GM18907 (cell line): ENCODE data around the gene MPST.

Experiments
- ATAC-seq: cut with Tn5 transposase; IDR thresholded peaks from one replicate; pipeline ENCODE4 v1.9.1; 2021; ENCODE audit warnings: mild to moderate bottlenecking, moderate library complexity; ENCODE audit not compliant: unreplicated experiment

MPST gene

DNA sequence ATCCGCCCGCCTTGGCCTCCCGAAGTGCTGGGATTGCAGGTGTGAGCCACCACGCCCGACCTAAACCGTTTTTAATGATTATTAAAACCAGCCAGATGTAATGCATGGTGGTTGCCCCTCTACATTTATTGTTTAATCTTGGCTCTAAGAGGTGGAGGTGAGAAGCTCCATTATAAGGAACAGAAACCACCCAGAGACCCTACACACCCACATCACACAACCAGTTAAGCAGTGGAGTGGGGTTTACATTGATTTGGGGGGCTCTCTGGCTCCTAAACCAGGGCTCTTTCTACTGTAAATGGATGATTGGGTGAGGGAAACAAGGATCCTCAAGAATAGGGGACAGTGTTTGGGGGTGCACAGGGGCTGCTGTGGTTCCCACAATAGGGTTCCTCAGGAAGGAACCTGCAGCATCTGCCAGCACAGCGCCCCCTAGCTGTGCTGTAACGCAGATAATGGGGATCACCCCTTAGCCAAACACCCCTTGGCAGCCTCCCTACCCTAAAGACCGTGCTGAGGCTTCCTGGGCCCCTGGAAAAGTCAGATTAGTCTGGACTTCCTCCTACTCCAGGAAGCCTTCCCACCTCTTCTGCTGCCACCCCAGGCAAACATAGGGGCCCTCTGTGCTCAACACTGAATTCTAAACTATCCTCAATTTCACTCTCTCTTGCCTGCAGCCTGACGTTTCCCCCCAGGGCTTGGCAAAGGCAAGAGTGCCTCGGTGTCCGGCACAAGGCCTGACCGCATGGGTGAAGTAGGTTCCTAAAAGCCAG is 2.4 kb downstream of the MPST start:
- no peak for ATAC-seq

DNA sequence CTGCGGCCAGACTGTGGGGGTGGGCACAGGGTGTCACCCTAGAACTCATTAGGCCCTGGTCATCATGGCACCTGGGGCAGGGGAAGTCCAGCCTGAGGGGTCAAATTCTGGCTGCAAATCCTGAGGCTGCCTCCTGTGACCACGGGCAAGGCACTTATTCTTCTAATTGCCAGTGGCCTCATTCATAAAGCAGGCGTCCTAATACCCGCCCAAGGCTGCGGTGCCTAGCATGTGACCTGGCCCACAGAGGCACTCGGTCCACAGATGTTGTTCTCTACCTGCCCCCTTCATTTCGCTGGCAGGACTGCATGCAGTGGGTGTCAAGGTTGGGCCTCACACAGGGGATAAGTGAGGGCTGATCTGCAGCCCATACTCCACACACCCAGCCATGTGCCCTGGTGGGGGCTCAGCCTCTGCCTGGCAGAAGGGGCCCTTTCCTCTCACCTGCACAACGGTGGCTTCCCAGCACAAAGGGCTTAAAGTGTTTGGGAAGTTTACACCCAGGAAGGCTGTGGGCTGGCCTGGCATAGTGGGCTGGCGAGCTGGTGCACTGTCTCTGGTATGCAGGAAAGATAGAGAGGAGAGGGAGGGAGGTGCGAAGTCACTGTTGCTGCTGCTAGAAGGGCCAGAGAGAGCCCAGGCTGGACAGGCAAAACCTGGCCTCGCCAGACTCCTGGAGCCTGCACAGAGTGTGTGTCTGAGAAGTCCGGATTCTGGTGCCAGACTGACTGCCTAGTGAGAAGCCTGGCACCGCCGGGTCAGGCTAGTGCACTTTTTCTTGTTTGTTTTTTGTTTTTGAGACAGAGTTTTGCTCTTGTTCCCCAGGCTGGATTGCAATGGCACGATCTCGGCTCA is 3.2 kb downstream of the MPST start:
- ATAC-seq: no peak

DNA sequence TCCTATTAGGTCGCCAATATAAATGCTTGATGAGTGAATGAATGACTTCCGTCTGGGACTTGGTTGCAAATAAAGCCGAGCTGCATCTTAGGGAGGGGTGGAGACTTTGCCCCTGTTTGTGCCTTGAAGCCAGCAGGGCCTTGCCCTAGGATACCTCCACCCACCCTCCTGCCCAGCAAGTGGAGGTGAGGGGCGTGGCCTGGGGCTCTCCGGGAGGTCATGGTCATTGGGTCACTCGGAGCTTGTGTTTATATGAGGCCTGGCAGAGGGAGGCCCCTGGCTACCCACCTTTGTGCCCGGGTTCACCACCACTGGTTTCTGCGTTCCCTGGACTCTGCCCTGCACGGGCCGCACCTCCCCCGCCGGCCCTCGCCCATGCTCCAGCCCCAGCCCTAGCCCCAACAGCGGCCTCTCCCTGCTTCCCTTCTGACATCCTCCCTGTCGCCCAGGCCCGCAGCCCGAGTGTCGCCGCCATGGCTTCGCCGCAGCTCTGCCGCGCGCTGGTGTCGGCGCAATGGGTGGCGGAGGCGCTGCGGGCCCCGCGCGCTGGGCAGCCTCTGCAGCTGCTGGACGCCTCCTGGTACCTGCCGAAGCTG is 4.3 kb downstream of the MPST start:
- ATAC-seq: no peak

DNA sequence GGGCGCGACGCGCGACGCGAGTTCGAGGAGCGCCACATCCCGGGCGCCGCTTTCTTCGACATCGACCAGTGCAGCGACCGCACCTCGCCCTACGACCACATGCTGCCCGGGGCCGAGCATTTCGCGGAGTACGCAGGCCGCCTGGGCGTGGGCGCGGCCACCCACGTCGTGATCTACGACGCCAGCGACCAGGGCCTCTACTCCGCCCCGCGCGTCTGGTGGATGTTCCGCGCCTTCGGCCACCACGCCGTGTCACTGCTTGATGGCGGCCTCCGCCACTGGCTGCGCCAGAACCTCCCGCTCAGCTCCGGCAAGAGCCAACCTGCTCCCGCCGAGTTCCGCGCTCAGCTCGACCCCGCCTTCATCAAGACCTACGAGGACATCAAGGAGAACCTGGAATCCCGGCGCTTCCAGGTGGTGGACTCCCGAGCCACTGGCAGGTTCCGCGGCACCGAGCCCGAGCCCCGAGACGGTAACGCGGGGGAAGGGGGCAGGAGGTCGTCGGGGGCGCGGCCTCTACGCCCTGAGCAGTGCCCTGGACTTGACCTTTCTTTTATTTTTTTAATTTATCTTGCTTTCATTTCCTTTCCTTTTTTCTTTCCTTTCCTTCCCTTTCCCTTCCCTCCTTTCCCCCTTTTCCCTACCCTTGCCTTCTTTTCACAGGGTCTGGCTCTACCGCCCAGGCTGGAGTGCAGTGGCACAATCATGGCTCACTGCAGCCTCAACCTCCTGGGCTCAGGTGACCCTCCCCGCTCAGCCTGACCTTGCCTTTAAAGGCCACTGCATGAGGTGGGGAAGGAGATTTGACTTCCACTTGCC is 5.0 kb downstream of the MPST start:
- ATAC-seq: no peak

DNA sequence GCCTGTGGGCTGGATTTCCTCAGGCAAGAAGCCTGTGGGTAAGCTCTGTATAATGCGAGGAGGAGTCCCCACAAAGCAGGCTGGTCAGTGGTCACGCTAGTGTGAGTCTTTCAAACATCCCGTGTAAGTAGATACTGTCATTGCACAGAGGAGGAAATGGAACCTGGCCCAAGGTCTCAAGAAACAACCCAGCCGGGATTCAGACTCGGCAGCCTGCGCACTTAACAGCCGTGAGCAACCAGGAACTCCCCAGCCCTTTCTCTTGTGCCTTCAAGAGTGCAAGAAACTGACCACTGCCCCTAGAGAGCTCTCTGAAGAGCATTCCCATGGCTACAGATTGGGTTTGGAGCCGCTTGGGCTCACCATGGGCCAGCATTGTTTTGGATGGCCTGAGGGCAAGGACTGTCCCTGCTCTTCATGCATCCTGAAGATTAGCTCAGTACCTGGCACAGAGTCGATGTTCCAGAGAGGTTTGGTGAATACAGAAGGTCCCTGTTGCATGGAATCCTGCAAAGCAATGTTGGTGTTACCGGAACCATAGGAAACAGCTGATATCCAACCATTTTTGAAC is 6.0 kb downstream of the MPST start:
- no peak for ATAC-seq

DNA sequence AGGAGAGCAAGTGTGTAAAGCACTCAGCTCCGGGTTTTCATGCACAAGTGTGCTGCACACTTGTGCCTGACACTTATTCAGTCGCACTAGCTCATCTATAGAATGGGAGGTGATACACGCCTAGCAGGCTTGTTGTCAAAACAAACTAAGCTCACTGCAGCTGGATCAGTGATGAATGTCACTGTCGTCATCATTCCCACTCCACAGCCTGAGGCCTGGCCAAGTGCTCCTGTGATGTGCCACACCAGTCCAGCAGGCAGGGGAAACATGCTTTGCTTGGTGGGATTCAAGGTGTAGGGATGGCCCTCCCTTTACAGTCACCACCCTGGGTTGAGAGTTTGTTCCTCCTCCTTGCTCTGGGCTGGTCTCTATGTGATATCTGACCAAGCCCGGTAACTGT is 6.8 kb downstream of the MPST start:
- ATAC-seq: no peak

DNA sequence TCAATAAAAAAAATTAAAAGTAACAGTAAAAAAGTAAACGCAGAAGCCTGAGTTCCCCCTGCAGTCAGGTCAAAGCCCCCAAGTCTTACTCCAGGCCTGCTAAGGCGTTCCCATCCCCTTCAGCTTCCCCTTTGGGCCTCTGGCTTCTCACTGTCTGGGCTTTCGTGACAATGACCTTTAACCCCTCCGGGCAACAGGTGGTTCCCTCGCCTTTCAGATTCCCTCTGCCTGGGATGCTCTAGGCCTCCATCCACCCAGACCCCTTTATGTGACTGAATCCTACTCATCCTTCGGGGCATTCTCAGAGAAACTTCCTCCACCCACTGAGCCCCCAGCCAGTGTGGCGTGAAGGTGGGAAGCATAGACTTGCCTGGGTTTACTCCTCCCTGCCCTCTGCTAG is 8.0 kb downstream of the MPST start:
- no peak for ATAC-seq

DNA sequence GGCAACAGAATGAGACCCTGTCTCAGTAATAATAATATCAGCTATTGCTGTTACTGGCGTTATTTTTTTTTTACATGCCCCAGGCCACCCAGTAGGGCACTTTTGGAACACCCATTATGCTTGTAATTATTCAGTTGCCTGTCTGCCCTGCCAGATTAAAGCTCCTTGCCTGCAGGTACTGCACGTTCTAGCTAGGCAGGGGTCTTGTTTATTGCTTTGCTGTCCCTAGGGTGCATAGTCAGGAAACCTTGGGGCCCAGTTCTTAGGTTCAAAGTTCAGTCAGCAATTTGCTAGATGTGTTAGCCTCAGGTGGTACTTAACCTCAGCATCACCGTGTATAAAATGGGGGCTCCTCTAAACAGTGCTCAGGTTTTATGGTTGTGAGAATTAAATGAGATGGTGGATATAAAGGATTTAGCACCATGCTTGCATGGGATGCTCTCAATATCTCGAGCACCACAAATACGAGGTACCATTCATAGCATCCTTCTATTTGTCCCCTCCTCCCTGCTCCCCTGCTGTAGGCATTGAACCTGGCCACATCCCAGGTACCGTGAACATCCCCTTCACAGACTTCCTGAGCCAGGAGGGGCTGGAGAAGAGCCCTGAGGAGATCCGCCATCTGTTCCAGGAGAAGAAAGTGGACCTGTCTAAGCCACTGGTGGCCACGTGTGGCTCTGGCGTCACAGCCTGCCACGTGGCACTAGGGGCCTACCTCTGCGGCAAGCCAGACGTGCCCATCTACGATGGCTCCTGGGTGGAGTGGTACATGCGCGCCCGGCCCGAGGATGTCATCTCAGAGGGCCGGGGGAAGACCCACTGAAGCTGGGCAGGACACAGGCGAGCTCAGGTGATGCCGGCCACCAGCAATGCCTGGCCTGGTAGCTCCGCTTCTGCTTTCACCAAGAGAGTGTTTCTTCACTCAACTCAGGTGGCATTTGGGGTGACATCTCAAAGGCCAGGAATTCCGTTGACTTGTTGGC is 9.4 kb downstream of the MPST start:
- ATAC-seq: no peak

DNA sequence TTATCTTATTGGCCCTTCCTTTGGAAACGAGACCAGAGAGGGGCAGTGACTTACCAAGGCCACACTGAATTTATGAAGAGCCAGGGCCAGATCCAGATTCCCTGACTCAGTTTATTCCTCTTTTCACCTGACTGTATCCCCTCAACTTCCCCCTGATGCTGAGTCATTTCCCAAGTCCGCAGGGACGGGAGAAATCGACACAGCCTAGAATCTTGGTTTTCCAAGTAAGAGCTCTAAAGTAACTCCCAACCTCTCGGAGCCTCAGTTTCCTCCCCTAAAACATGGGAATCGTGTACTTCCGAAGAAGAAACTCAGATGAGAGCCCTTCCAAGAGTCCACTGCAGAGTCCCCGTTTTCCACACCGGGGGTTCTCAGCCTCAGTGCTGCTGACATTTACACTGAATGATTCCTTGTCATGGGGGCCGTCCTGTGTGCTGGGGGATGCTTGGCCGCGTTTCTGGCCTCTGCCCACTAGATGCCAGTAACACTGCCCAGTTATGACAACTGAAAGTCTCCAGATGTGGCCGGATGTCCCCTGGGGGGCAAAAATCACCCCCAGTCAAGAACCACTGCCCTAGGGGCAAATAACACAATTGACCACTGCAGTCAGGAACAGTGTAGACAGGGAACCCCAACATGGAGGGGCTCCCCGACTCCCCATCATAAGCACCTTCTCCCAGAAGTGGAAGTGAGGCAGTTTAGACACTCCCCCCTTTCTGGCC is 11.2 kb downstream of the MPST start:
- no peak for ATAC-seq

DNA sequence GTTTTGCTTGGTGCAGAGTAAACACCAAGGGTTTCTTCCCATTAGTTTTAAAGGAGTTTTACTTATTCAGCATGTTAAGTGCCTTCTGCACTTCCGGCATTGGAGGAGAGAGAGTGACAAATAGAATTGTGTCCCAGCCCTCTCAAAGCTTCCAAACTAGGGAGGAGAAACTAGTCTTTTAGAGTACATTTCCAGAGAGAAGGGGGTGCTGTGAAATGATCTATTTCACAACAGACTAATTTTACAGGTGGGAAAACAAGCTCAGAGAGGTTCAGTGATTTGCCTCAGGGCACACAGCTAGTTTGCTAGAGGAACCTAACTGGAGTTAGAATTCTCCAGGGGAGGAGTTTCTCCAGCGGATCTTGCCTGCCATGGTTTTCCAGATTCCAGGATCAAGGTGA is 12.6 kb downstream of the MPST start:
- no peak for ATAC-seq

DNA sequence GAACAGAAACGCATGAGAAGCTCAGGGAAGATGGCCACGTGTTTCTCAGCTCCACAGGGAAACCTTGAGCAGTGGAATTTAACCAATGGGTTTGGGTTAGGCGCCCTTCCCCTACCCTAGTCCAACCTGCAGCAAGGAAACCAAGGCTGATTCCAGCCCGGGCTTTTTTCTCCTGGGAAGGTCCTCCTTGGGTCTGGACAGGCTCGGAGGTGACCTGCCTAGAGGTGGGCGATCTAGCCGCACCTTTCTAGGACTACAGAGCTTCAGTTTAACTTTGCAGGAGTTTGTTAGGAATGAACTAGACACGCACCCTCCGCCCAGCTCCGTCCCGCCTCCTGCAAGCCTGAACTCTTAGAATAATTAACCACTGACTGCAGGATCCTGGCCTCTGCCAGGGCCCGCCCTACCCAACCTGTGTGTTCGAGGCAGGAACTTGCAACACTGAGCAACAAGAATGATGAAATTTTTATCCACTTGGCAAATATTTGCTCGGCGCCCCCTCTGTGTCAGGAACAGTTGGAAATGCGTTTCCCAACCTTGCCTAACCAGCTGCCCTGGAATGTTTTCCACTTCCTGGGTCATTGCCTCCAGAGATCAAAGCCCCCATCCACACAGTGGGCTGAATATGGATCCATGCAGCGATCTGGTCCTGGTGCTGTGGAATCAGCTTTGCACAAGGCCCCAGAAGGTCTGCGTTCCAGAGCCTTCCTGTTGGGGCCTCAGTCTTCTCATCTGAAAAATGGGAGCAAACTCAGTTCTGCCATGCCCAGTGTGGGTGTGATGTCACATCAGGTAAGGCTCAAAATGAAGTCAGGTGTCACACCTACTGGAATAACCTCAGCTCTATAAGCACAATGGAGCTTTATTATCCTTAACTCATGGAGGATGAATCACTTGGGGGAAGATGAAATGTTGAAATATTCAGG is 13.3 kb downstream of the MPST start:
- no peak for ATAC-seq

DNA sequence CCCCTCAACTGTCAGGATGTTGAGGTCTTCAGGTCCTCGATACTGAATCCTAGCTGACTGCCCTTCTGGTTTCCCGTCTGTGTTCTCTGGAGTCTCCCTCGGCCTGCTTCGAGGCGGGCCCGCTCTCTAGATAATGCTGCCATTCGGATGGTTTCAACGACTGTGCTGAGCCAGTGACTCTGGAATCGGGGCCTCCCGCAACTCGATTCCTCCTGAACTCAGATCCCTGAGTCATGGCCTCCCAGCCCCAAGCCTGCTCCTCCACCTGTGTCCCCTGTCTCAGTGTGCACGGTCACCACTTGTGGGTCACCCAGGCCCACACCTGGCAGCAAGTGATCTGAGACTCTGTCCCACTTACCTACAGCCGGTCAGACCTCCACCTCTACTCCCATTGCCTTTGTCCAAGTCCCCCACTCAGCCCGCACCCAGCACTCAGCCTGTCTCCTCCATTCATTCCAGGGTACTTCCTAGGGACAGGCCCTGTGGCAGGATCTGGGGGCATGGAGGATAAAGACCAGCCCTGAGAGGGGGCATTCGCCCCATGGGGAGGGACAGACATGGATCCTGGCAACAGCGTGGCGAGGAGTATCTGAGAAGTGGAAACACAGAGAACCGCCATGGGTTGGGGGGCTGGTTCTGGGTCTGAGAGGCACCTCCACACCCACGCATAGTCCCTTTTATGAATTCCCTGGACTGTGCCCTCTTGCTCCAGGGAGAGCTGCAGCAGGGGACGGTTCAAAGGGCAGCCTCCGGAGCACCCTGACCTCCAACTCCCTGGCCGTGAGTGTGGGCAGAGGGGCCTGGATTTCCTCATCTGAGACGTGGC is 14.3 kb downstream of the MPST start:
- ATAC-seq: no peak

DNA sequence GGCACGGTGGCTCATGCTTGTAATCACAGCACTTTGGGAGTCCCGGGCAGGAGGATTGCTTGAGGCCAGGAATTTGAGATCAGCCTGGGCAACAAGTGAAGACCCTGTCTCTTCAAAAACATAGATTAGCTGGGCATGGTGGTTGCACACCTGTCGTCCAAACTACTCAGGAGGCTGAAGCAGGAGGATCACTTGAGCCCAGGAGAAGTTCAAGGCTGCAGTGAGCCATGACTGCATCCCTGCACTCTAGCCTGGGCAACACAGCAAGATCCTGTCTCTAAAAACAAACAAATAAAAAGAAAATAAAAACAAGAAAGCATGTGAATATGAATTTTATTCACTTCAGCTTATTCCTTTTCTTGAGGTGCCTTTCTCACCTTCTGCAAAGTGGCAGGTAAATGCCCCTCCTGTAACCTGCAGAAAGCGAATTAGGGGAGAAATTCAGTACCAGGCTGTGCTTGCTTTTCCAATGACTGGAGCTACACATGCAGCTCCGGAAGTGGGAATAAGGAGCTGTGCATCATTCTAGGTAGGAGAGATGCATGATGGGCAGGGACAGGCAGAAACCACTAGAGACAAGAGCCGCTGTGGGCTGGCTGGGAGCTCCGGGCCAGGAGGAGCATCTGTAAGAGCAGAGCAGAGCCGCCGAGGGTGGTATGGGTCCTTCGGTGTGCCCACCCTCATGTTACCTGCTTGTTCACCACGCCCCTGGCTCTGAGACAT is 17.3 kb downstream of the MPST start:
- ATAC-seq: no peak

DNA sequence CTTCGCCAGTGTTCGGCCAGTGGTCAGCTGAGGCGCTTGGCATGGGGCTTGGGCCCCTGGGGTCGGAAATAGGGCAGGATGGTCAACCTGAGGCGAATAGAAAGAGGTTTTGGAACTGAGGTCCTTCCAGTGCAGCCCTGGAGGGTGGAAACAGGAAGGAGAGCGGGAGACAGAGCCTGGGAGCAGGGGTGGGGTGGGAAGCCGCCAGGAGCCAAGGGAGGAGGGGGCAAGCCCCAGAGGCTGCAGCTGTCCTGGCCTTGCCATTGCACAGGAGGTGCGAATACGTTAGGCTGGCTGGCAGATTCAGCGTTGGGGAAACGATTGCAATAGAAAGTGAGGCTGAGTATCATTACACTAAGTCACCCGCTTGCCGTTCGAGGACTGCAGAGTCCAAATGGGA is 18.1 kb downstream of the MPST start:
- no peak for ATAC-seq

DNA sequence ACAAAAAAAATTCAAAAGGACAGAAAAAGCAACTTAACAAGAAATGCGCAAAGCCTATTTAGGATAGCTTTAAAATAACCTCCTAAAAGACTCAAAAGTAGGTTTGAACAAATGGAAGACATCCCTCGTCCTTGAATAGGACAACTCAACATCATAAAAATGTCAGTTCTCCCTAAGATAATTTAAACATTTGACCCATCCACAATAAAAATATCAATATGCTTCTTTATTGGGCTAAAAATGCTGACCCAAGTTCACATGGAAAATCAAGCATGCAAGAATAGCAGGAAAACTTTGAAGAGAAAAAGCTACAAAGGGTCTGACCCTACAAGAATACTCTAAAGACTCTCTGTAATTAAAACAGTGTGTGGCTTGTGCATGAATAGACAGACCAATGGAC is 19.9 kb downstream of the MPST start:
- ATAC-seq: no peak

DNA sequence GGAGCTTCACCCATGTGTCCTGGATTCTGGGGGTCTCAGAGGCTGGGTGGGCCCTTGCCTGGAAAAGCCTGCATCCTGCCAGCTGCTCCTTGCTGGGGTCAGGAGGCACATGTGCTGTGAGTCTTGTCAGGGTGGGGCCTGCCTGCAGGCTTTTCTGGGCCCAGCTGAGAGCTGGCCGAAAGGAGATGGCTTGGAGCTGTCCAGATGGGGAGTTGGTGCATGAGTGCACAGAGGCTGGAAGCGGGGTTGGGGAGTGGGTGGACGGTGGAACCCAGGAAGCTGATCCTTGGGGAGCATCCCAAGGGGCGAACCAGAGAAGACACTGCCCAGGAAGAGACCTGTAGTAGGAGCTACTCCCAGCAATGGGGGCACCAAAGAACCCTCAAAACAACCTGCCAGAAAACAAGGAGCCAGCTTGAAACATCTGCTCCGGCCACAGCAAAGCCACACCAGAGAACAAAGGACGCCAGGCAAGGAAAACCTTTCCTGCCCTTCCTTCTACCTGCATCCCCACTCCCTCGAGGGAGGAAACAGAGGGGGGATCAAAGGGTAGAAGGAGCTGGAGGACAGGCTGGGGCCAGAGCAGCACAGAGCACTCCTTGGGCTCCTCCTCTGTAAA is 23.8 kb downstream of the MPST start:
- ATAC-seq: no peak
